ENCODE results near the gene EPS8. TPM values are rescaled to one million over a fixed set of nuclear protein-coding genes. Genes with fewer than 3 reads are reported as not detected.

EPS8 gene
- total RNA-seq, 1 donor from 2014 or later, result 94.6 TPM

DNA sequence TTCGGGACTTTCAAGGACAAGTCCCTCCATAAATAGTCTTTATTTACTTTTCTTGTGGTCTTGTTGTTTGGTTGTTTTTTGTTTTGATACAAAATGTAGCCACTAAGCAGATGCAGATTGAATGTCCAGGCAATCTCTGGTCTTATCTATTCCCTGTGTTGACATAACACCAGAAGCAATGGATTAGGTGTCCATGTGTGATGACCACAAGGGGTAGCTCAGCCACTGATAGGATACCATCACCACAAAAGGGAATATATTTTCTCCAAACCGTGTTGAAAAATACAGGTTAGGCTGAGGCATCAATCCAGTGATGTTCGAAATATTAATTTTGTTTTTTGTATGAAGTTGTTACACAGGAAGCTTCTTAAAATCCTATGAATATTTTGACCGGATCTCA is 196.3 kb downstream of the EPS8 start:
- Histone ChIP-seq H3K36me3 (peaks cover 0 to 6% of the 10 kb centered on the region in 2 donors), H3K27me3 (no peaks in the 10 kb centered on the region), H3K4me1 (peaks cover 3% of the 10 kb centered on the region in 2 donors), H3K9me3 (no peaks in the 10 kb centered on the region), H3K4me3 (no peak overlapping the region), H3K27ac (no peak overlapping the region)
- intact Hi-C loops (cut with DNase I), result loop anchor here (10.0 kb wide), 1 partner anchor 72 kb away; no protein-coding TSS in a partner anchor
- no peak for DNase-seq (ENCODE audit: low spot score in 2 of 2)
- TF ChIP-seq, protein P1, sequence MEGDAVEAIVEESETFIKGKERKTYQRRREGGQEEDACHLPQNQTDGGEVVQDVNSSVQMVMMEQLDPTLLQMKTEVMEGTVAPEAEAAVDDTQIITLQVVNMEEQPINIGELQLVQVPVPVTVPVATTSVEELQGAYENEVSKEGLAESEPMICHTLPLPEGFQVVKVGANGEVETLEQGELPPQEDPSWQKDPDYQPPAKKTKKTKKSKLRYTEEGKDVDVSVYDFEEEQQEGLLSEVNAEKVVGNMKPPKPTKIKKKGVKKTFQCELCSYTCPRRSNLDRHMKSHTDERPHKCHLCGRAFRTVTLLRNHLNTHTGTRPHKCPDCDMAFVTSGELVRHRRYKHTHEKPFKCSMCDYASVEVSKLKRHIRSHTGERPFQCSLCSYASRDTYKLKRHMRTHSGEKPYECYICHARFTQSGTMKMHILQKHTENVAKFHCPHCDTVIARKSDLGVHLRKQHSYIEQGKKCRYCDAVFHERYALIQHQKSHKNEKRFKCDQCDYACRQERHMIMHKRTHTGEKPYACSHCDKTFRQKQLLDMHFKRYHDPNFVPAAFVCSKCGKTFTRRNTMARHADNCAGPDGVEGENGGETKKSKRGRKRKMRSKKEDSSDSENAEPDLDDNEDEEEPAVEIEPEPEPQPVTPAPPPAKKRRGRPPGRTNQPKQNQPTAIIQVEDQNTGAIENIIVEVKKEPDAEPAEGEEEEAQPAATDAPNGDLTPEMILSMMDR (IDR thresholded peaks at IDR 0.05), result no peak

DNA sequence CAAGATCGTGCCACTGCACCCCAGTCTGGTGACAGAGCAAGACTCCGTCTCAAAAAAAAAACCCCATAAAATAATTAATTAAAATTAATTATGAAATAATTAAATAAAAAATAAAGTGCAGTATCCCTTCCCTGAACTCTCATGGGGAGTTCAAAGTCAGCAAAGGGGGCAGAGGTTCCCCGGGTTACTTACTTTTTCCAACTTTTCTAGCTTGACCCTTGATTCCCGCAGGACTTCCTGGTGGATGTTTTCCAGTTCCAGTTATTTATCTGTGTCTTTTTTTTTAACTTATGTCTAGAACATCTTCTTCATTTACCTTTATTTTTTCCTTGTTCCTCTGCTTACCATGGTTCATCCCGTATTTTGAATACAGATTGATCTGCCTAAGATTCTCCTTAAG is 197.4 kb downstream of the EPS8 start:
- Histone ChIP-seq H3K27me3 (no peaks in the 10 kb centered on the region), H3K9me3 (no peaks in the 10 kb centered on the region), H3K36me3 (peaks cover 0 to 15% of the 10 kb centered on the region in 2 donors), H3K27ac (no peak overlapping the region), H3K4me3 (no peak overlapping the region), H3K4me1 (peaks cover 3% of the 10 kb centered on the region in 2 donors)
- TF ChIP-seq, protein P1 (IDR thresholded peaks at IDR 0.05), result no peak
- intact Hi-C loops (cut with DNase I), result loop anchor here (2.0 to 10.0 kb wide), 2 partner anchors 73 to 197 kb away; partner anchors contain the start of gene EPS8
- no peak for DNase-seq (ENCODE audit: low spot score in 2 of 2)

DNA sequence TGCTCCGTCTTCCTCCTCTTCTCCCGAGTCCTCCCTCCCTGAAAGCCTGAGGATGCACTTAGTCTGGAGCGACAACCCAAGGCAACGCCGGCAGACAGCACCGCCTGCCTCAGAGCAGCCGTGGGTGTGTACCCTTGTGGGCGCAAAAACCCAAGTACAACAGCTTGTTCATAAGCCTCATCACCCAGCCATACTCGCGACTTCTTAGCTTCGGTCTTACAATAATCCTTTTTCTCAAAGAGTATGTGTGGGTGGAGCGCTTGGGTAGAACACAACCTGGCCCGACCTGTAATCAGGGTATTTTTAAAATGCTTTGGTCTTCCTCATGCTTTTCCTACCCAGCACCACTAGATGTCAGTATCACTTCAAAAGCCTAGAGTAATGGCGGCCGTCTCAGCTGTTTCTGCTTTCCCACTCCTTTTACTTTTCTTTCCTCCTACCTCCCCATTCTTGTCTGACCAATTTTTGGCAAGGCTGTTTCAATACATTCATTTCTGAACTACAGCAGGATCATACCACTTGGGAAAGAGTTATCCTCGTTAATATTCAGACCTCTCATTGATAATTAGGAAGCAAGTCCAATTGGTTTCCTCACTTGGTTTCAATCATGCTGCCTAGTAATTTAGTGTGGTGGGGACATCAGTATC is 198.9 kb downstream of the EPS8 start:
- H3K4me1 ChIP-seq, result peaks cover 3% of the 10 kb centered on the region in 2 donors
- peak overlapping the region in 1 of 2 donors; percentile 56 for H3K4me3 ChIP-seq
- intact Hi-C loops (cut with DNase I), result loop anchor here (1.0 to 10.0 kb wide), 3 partner anchors 74 to 266 kb away; partner anchors contain the start of gene EPS8
- TF ChIP-seq, protein P1 (IDR thresholded peaks at IDR 0.05), result peak; percentile 85 to 93 (median 88)
- peak in 1 of 2 donors; percentile 77 for DNase-seq (ENCODE audit: low spot score in 2 of 2)
- peak overlapping the region in 1 of 2 donors; percentile 37 for H3K27ac ChIP-seq
- H3K27me3 ChIP-seq, result no peaks in the 10 kb centered on the region
- no peaks in the 10 kb centered on the region for H3K9me3 ChIP-seq
- peaks cover 0 to 14% of the 10 kb centered on the region in 2 donors for H3K36me3 ChIP-seq

DNA sequence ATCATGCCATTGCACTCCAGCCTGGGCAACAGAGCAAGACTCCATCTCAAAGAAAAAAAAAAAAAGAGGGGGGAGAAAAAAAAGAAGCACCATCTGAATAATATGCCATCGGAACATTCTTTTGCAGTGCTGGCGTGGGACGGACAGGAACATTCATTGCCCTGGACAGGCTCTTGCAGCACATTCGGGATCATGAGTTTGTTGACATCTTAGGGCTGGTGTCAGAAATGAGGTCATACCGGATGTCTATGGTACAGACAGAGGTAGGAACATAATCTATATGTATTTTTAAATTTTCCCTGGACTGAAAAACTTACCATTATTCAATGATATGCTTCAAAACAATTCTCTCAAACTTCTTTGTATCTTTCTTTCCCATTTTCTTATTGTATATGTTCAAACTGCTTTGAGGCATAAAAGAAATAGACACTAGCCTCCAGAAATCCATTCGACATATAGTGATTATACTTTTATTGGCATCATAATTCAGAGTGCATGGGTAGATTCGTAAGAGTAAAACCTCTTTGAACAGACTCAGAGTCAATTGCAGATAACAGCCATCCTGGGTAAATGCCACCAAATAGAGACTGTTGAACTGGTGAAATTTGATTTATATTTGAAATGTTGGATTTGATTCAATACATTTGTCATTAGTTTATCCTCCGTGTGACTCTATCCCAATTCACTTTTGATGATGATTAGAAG is 199.7 kb downstream of the EPS8 start:
- Histone ChIP-seq H3K9me3 (no peaks in the 10 kb centered on the region), H3K27ac (no peak overlapping the region), H3K36me3 (peaks cover 0 to 14% of the 10 kb centered on the region in 2 donors), H3K4me1 (peaks cover 3% of the 10 kb centered on the region in 2 donors), H3K4me3 (peak overlapping the region in 1 of 2 donors; percentile 56), H3K27me3 (no peaks in the 10 kb centered on the region)
- TF ChIP-seq, protein P1 (IDR thresholded peaks at IDR 0.05), result no peak
- intact Hi-C loops (cut with DNase I), result loop anchor here (1.0 to 10.0 kb wide), 4 partner anchors 75 to 367 kb away; partner anchors contain the start of genes EPS8 and RERG
- DNase-seq (ENCODE audit: low spot score in 2 of 2), result no peak

DNA sequence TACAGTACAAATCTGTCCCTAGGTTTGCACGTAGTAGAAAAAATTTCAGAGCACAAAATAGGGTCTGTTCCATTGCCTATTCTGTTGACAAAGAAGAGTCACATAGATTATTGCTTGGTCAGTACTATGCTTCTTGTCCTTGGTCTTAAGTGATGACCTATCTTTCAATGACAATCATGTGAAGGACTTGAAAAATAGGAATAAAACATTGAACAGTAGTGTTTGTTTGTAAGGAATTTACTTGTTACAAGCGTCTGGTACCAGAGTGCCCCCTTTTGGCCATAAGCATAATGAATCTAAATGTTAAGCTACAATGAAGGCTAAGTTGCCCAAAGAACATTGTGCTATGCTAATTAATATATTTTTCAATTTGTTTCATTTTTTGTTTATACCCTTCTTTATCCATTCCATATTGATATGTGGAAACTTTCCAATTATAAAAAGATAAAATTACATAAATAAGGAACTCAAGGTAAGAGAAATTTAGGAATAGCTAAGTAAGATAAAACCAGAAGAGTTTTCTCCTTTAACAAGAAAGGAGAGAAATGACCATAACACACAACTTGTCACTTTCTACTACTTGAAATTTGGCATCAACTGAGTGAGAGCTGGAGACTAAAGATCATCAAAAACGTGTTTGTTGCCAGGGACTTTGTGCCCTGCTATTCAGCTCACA is 204.7 kb downstream of the EPS8 start:
- intact Hi-C loops (cut with DNase I), result loop anchor here (1.0 to 5.0 kb wide), 3 partner anchors 52 to 362 kb away; partner anchors contain the start of gene RERG
- no peaks in the 10 kb centered on the region for H3K4me1 ChIP-seq
- DNase-seq (ENCODE audit: low spot score in 2 of 2), result no peak
- no peaks in the 10 kb centered on the region for H3K27me3 ChIP-seq
- H3K27ac ChIP-seq, result no peak overlapping the region
- no peaks in the 10 kb centered on the region for H3K9me3 ChIP-seq
- peaks cover 0 to 27% of the 10 kb centered on the region in 2 donors for H3K36me3 ChIP-seq
- H3K4me3 ChIP-seq, result no peak overlapping the region
- TF ChIP-seq, protein P1 (IDR thresholded peaks at IDR 0.05), result peak; percentile 60 to 77 (median 64)
